Renal cortical epithelial cell (primary cell): ENCODE measurements around the gene NDC1. TPM values are rescaled to one million over a fixed set of nuclear protein-coding genes. Genes with fewer than 3 reads are reported as not detected.
A peak's percentile ranks its signal among the peaks of the same experiment; 100 is the strongest.

Experiments used
- DNase-seq: peaks from one replicate; pipeline ENCODE4 v3.0.0-alpha.2; 2011; ENCODE audit warnings: low read depth
- total RNA-seq: library from RNA; depleted of rRNA; stranded (reverse); fragments of >200 nt; gene quantifications from 2 replicates; pipeline ENCODE4 v1.2.3, GENCODE V29; 2014

NDC1 gene
- total RNA-seq, 1 donor from 2014 or later, result 23.3 TPM

DNA sequence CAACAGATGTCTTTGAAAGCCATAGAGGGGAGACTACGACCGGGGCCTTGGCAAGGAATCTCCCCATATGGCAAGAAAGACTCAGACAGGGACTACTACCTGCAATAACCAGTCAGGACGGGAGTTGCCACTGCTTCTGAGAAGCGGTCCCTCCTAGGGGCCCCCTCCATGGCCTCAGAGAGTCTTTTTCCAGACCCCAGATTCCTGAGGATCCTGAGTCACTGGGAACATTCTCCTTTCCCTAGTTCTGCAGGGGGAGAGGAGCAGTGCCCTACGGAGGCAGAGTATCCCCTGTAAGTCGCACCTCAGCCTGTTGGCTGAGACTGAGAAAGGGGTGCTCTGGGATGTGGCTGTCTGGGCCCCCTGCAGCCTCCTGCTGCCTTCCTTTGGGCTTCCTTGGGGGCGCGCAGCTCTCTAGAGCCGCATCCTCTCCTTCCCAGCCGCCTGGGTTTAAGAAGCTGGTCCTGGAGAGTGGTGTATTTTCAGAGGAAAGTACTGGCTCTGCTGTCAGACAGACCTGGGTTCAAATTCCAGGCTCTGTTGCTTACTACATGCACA is 107.0 kb downstream of the NDC1 start:
- DNase-seq, result no peak

DNA sequence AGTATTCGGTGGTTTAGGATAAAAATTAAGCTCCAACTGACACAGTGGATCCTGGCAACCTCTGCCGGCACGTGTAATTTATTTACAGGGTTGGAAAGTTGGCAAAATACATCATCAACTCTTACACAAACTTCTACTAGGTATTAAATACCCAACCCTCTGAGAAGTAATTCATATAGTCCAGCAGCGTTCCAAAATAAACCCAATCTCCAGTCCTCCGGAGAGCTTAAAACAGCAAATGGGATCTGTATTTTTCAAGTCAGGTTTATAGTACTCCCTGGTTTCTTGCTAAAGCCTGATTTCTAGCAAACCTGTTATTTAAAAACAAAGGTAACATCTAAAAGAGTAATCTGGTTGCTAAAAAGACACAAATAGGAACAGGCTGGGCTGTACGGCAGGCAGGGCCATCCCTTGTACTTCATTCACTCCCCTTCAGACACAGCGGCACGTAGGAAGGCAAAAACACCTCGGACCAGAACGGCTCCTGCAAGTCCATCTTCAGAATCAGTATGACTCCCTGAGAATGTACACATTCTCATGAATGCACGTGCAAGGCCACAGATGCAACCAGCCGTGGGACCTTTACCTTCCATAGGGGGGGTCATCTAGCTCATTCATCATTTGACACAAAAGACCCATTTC is 107.8 kb downstream of the NDC1 start:
- peak; percentile 59 for DNase-seq

DNA sequence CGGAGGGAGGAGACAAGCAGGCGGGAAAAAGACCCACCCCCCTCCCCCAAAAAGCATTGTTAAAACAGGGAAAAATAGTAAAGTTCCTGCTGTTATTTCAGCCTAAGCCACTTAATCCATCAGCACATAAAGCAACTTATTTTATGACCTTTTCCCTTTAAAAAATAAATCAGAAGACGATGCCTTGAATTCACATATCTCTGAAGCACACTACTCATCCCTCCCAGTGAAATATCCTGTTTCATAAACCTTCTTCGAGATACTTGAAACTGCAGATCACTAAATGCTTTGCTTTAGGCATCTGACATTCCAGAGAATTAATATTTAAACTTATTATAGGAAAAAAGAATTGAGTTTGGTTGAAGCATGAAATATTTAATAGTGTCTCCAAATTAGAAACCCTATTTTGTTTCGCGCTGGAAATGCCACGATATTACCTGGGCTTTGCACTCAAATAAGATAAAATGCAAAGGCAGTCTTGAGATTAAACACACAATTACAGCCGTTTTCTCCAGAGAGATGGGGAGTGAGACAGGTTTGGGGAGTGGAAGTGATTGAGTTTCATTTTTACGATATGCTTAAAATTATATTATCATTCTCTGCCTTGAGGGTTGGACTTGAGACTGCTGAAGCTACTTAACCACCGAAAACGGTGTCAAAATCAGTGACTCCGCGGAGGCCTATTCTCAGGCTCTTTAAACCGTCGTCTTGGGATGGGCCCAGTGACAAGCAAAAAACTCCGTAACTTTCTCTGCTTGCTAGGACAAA is 108.5 kb downstream of the NDC1 start:
- DNase-seq, result no peak

DNA sequence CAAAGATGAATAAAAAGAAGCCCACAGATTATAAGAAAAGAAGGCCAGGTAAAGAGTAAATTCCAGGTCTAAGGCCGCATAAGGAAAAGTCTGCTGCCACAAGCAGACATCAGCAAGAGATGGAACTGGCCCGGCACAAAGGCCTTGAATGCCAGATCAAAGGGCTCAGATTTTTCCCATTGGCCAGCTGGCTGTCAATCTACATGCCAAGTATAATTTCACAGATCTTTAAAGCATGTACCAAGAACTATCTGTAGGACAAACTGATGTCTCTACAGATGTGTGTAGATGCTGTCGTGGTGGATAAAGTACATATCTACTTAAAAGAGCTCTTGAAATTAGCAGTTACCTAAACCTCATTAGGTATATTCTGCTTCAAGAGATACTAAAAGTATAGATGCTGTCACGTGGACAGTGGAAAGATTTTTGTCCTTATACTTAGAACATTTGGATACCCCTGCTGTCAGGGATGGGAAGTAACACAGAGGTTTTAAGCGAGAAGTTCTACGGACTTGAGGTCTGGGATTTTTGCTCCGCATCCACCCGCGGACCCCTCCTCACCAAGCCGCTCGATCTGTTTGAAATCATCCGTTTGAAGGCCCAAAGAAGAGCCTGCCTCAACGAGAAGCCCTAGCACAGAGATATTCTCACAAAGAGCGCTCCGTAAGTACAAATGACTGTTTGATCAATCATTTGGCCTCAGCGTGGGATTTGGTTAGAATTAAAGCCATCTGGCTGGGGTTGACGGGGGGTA is 109.2 kb downstream of the NDC1 start:
- no peak for DNase-seq

DNA sequence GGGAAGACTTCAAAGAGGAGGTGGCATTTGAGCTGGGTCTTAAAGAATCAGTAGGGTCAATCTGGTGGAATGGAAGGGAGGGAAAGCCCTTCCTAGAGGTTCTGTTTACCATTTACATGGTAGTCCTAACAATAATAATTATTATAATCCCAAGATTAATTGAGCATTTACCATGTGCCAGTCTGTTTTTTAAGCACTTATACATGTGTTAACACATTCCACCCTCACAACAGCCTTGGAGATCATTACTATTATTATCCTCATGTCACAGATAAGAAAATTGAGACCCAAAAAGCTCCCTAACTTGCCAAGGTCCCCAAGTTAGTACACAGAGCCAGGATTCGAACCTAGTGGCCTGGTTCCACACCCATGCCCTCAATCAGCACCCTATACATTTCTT is 109.9 kb downstream of the NDC1 start:
- no peak for DNase-seq

DNA sequence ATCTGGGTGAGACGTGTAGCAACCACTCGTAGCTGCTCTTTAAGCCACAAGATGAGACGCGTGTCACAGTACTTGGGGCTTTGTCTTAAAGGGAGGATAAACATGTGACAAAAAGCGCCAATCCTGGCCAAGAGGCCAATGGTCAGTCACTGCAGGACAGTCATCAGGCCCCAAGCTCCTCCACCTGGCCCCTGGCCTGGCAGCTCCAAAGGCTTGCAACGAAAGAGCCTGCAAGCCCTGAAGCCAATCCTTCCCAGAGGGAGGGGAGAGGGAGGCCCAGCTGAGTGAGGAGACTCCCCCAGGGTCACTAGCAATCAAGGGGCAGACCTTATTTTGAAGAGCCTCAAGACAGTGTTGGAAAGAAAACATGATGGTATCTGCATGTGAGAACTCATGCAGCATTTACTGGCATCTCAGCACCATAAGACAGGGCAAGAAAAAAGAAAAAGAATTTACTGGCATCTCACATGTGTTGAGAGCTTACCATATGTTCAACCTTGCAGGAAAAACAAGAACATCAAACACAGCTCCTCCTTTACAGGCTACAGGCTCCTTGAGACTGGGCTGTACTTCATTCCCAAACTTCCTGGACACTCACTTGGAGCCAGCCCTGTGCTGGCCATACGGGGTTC is 110.5 kb downstream of the NDC1 start:
- no peak for DNase-seq

DNA sequence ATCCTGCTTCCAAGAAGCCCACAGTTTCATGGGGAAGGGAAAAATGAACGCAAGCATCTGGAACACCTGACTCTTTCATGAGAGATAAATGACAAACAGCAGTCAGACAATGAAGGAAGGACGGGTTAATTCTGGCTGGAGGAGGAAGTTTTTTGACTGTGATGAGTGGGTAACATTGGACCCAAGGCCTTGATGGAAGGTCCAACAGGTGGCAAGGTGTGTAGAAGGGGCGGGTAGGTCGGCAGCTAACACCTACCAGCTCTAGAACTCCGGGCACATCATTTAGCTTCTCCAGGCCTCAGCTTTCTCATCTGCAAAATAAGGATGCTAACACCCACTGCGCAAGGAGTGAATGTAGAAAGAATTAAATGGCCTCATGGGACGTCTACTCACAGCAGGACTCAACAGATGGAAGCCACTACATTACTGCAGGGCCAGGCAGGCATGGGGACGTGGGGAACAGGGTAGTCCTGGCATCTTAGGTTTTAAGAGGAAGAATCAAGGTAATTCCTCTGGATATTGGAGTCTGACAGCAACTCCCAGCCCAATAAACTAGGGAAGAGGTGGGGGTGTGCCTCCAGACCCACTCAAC is 112.0 kb downstream of the NDC1 start:
- no peak for DNase-seq

DNA sequence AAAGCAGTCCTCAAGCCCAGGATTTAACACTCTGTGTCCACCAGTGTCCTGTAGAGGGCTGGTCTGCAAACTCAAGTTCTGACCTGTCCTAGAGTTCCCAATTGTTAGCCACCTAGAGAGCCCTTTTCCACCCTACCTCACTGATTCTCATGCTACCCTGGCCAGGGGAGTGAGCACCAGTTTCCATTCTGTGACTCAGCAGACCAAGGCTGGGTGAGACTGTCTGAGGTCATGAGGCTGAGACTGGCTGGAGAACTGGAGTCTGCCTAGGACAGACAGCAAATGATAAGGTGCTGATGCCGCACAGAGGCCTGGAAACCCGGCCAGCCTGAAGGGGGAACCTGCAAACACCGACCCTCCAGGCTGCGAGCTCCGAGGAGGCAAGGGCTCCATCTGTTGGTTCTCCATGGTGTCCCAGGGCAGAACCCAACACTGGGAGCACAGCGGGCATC is 112.8 kb downstream of the NDC1 start:
- no peak for DNase-seq

DNA sequence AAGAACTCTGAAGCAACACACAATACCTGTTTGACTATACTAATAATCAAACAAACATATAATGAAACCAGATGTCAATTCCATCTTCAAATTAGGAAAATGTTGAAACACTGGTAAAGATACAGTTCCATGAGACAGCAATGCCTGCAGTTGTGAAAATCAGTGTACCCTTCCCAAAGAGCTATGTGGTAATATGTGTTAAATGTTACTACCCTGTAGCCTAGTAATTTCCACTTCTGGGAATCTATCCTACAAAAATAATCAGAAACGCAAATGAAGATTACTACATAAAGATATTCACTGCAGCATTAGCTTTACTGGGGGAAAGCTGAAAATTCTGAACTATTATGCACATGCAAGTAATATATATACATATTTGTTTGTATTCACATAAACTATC is 116.1 kb downstream of the NDC1 start:
- DNase-seq, result no peak

DNA sequence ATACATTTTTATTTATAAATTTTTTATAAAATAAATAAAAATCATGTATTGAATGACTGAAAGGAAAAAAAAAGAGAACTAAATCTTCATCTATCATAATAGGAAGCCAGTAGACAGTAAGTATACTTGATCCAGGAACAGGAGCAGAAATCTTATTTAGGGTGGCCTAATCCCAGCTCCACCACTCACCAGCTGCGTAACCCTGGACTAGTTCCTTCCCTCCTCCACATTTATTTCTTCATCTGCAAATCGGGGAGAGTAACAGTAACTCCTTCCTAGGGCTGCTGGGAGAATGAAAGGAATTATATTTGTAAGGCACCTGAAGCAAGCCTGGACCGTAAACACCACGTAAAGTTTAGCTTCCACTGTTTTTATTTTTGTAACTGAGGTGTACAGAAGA is 117.0 kb downstream of the NDC1 start:
- DNase-seq, result no peak

DNA sequence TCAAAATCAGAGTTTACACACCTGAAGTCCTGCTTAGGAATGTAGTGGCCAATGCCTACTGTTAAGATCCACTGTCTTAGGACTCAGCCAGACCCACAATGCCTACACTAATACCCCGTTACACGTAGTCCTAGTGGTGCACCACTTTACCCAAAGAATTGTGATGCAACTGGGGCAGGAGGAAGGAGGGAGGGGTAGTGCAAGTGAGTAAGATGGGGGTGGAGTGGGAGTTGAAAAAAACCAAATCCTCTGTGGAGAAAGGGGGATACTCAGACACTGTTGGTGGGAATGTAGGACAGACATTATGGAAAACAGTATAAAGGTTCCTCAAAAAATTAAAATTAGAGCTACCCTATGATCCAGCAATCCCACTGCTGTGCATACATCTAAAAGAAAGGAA is 118.6 kb downstream of the NDC1 start:
- DNase-seq, result no peak

DNA sequence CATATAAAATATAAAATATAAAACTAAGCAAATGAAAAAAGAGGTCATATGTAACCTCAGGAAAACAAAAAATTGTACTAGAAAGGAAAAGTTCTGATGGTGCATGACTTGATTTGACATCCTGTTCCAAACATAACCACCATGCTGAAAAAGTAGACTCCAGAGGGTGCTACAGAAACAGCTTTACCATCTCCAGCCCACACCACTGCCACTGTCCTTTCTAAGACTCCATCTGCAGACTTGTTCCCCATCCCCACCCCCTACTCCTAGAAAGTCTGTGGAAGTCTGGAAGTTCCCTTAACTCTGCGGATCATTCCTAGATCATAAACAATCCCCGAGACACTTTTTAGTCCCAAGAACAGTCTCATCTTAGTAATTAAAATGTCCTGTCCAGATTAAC is 119.7 kb downstream of the NDC1 start:
- no peak for DNase-seq

DNA sequence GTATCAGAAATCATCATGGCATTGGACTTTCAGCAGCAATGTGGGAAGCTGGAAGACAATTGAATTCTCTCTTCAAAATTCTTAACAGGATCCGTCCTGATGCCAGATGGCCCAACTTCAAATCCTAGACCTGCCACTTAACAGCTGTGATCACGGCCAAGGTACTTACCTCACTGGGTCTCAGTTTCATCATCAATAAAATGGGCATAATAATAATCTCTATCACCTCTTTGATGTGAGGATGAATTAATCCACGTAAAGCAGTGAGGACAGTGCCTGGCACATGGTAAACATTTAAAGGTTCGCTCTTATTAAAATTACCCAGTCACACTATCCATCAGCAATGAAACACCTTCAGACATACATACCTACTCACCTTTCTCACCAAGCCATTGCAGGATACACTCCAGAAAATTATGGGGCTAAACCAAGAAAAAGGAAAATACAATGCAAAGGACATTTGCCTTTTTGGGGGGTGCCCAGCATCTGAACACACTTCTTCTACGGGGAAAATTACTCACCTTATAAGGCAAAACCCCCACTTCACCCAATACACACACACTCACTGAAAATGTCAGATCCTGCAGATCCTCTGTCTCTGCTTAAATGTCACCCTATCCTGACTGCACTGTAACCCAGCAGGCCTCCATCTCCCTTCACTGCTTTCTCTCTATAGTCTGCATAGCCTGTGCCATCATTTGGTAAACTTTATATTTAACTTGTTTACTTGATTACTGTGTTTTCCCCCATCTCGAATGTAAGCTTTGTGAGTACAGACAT is 120.9 kb downstream of the NDC1 start:
- no peak for DNase-seq

DNA sequence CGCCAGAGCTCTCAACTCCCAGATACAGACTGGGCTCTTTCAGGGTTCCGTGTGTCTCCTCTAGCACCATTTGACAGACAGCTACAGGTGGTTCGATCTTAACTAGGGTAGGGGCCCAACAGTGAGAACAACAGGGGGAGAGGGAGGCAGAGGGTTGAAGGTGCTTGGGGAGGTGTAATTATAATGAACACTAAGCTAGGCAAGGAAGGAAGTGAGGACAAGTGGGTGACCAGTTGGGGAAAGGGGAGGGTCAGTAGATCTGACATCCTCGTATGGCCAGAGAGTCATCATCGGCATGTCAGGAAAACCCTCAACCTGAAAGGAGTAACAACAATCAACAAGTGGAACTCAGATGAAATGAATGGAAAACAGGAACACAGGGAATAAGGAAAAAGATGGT is 121.9 kb downstream of the NDC1 start:
- no peak for DNase-seq

DNA sequence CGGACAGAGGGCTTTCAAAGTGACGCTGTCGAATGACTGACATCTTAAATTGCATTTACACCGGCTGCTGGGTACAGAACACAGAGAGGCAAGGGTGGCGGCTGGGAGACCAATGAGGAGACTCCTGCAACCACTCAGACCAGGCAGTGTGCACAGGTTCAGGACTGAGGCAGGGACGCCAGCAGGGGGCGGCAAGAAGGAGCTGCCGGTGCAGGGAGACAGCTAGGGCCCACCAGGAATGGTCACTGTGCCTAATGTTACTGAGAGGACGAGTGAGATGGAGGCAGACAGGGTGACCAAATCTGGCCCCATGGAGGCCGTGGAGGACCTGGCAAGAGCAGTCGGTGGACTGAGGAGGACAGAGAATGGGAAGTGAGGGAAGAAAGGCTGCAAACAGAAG is 122.6 kb downstream of the NDC1 start:
- DNase-seq, result no peak

Other genes starting within 250 kb of the NDC1 start
- gene GLIS1, start 99.1 kb downstream of the NDC1 start, total RNA-seq, result 0.17 and 0.60 TPM in 2 replicates
- 24.7 and 30.3 TPM in 2 replicates for gene YIPF1, start 51.5 kb upstream of the NDC1 start, total RNA-seq
- not detected in 2 replicates for gene DIO1, start 55.9 kb upstream of the NDC1 start, total RNA-seq
- gene IFT25, start 107.4 kb upstream of the NDC1 start, total RNA-seq, result 20.5 and 23.7 TPM in 2 replicates
- gene LRRC42, start 108.1 kb upstream of the NDC1 start, total RNA-seq, result 38.6 and 40.8 TPM in 2 replicates
- not detected in 2 replicates for gene LDLRAD1, start 179.9 kb upstream of the NDC1 start, total RNA-seq
- 227 and 426 TPM in 2 replicates for gene TMEM59, start 214.9 kb upstream of the NDC1 start, total RNA-seq
- gene TCEANC2, start 215.3 kb upstream of the NDC1 start, total RNA-seq, result 2.1 and 5.3 TPM in 2 replicates